Activated T-cell treated with anti-CD3 and anti-CD28 coated beads for 4 hours (primary cell): Measurements from ENCODE around the gene DBP.
"Not testable (repeated sequence)": the region's sequence is repeated elsewhere in the genome, so short reads cannot be mapped to it uniquely, and the experiment has no call there.

ENCODE experiments used
- DNase-seq: peaks from one replicate; pipeline ENCODE4 v3.0.0-alpha.2; 2020

DBP gene

DNA sequence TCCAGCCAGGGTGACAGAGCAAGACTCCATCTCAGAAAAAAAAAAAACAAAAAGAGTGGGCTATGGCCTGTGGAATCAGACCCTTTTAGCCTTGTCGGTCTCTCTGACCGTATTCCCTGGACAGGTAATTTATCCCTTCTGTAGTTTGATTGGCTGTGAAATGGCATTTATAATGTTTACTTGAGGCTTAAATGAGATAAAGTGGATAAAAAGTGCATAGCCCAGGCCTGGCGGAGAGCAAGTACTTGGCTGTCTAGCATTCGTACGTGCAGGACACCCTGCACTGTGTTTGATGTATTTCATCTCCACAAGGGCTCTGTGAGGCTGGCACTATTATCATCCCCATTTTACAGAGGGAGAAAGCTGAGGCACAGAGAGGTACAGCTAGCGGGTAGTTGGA lies 28.6 kb upstream of the DBP start:
- DNase-seq = no peak

DNA sequence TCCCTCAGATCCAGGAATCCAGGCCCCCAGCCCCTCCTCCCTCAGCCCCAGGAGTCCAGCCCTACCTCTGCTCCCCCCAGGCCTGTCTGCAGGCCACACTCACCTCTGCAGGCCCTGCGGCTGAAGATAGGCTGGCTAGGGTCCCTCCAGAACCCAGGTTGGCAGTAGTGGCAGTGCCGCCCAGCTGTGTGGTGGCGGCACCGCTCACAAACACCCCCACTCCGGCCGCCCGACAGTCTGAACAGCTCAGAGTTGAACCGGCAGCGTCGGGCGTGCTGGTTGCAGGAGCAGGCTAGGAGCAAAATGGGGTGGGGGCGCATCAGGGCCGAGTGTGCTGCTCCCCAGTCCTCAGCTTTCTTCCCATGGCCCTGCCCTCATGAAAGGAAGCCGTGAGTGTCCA lies 27.3 kb upstream of the DBP start:
- no peak for DNase-seq

DNA sequence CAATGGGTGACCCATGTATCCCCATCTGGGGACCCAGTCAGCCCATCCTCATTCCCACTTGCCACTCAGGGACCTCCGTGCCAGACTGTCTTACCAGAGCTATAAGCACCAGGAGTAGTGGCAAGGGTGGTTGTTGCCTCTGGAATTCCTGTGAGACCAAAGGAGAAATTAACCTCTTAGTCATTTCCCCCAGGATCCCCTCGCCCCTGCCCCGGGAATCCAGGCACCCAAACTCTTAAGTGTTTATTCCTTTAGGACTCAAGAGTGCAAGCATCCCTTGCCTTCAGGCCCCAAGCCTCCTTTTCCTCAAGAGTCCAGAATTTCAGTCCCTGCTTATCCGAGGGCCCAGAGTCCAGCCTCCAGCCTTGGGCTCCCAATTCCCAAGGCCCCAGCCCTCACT lies 26.5 kb upstream of the DBP start:
- DNase-seq = no peak

DNA sequence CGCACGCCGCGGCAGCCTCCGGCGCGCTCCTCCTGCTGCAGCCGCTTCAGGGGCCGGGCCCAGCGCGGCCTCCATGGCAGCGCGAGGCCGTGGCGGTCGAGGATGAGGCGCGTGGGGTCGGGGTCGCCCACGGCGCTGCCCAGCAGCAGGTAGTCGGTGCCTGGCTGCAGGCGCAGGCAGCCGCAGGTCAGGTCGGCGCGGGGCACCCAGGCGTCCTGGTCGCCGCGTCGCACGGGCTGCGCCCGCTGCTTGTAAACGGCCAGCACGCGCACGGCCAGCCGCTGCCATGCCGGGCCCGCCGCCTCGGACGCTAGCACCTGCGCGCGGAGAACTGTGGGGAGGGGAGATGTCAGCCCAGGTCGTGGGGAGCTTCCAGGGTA lies 24.5 kb upstream of the DBP start:
- no peak for DNase-seq

DNA sequence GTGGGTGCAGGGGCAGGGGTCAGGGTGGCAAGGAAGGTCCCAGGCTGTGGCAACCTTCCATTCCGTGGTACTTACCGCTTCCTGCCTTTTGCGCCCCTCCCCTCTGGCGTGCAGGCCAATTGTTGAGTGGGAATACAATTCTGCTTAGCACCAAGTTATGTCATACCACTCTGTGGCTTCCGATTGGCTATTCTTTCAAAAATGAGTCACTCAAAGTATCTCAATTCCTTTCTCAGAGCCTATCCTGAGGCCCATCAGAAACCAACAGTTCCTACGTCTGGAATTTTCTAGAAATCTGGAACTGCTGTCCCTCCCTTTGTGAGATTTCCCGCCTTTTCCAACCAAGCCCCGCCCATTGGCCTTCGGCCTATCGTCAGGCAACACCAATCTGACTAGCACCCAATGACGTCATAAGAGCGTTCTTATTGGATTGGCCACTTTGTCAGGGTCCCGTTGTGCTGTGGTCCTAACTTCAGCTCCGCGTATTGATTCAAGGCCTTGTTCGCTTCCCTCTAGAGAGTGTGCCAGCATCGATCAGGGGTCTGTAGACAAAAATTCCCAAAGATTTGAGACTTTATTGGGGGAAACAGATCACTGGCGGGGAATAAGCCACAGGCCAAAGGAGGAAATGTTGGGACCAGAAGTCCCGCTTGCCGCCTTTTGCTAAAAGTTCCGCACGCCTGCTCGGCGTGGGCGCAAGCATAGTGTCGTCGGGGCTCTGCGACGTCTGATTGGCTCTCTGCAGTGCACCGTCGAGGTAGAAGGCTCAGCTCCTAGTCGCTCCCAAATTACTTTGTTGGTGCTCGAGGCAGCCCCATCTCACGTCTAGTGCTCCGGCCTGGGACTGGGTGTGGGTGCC lies 23.9 kb upstream of the DBP start:
- DNase-seq = peak; percentile 68

DNA sequence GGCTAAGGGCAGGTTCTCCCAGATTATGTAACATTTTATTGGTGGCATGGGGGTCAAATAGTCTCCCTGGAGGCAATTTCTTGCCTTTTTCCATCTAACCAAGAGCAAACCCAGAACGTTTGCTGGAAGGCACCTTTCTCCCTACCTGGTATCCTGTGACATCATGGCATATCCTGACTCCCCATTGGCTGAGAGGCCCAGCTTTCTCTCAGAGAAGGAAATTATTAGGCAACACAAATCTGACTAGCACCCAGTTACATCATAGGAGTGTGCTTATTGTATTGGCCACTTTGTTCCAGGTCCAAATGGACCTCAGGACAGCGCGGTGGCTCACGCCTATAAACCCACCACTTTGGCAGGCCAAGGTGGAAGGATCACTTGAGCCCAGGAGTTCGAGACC lies 22.6 kb upstream of the DBP start:
- no peak for DNase-seq

DNA sequence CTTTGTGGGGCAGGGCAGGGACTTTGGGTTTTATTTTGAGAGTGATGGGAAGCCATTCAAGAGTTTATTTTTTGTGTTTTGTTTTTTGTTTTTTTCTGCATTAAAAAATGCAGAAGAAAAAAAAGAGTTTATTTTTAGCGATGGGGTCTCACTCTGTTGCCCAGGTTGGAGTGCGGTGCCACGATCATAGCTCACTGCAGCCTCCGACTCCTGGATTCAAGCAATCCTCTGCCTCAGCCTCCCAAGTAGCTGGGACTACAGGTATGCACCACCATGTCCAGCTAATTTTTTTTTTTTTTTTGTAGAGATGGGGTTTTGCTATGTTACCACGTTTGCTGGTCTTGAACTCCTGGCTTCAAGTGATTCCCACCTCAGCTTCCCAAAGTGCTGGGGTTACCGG lies 21.3 kb upstream of the DBP start:
- DNase-seq = no peak

DNA sequence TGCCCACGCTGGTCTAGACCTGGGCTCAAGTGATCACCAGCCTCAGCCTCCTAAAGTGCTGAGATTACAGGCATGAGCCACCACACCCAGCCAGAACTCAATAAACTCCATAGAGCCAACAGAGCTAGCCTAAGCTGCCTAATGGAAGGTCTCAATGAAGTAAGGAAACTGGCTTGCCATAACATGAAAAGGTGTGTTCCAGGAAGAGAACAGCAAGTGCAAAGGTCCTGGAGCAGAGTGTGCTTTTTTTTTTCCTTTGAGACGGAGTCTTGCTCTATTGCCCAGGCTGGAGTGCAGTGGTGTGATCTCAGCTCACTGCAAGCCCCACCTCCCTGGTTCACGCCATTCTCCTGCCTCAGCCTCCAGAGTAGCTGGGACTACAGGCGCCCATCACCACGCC lies 20.6 kb upstream of the DBP start:
- DNase-seq = not testable (repeated sequence)

DNA sequence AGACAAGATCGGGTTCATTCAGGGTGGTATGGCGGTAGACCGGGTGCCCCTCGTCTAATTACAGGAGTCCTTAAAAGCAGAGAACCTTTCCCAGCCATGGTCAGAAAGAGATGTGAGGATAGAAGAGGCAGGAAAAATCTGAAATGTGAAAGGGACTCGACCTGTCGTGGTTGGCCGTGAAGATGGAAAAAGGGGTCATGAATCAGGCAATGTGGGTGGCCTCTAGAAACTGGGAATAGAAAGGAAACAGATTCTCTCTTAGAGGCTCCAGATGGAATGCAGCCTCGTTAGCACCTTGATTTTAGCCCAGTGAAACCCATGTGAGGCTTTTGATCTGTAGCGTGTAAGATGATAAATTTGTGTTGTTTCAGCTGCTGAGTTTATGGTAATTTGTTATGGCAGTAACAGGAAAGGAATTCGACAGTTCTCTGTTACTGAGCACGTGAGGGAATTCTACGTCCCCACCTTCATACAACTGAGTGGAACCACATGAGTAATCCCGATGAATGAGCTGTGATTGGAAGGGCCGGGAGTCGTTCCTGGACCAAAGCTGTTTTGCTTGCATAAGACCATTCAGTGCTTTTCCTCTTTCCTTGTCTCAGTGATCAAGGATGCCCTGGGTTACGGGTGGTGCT lies 19.8 kb upstream of the DBP start:
- DNase-seq = no peak

DNA sequence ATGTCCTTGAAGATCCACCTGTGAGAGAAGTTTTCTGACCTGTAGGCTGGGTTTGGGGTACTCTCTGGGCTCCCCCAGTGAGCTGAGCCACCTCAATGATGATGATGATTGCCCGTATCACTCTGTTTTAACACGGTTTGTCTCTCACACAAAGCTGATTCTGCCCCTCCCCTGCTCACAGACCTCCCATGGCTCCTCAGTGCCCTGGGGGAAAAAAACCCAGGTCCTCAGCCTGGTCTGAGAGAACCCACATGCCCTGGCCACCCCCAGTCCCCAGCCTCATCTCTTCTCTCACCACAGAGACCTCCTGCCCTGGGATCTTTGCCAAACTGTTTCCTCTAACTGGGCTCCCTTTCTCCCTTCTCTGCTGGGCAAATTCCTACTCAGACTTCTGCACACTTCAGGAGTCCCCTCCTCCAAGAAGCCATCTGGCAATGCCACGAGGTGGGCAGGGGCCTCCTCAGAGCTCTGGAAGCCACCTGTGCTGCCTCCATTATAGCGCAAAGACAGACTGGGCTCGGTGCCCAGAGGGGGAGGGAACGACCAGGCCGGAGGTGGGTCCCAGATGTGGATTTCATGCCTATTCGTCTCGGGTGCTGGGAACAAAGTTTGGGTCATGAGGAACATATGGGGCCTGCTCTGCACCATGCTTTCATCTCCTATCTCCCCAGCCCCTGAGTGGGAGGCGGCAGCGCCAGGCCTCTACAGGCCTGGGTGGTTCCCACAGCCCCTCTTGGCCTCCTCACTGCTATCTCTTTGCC lies 17.3 kb upstream of the DBP start:
- no peak for DNase-seq

DNA sequence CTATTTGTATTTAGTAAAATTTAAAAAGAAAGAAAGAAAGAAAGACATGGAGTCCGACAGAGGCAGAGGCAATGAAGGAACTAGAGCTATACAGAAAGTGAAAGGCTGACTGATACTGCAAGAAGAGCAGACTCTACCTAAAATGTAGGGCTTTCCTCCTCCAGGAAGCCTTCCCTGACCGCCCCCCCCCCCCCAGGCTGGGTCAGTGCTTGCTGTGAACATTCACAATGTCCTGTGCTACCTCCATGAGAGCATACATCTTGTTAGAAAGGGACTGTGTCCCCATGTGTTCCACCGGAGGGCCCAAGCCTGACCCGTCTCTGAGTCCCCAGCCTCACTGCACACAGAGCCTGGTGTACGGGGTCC lies 14.5 kb upstream of the DBP start:
- DNase-seq = no peak

DNA sequence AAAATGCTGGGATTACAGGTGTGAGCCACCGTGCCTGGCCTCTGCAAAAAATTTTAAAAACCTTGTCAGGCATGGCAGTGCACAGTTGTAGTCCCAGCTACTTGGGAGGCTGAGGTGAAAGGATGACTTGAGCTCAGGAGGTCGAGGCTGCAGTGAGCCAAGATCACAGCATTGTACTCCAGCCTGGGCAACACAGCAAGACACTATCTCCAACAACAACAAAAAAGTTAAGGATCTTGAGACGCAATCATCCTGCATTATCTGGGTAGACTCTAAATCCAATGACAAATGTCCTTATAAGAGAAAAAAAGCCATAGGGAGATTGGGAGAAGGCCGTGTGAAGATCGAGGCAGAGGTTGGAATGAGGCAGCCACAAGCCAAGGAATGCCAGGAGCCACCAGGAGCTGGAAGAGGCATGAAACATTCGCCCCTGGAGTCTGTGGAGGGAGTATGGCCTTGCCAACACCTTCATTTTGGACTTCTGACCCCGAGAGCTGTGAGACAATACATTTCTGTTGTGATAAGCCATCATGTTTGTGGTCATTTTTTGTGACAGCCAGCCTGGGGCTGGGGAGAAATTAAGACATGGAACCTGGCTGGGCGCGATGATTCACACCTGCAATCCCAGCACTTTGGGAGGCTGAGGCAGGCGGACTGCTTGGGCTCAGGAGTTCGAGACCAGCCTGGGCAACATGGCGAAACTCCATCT lies 13.9 kb upstream of the DBP start:
- no peak for DNase-seq

DNA sequence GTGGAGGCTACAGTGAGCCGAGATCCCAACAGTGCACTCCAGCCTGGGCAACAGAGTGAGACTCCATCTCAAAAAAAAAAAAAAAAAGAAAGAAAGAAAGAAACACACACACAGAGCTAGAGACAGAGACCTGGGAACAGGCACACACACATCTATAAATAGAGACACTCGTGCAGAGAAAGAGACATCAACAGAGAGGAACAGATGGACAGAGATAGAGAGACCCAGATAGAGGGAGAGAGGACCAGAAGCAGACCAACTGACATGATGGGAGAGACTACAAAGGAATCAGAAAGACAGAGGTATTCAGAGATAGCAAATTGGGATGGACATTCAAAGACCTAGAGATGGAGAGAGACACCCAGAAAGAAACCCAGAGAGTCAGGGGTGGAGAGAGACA lies 11.0 kb upstream of the DBP start:
- no peak for DNase-seq

DNA sequence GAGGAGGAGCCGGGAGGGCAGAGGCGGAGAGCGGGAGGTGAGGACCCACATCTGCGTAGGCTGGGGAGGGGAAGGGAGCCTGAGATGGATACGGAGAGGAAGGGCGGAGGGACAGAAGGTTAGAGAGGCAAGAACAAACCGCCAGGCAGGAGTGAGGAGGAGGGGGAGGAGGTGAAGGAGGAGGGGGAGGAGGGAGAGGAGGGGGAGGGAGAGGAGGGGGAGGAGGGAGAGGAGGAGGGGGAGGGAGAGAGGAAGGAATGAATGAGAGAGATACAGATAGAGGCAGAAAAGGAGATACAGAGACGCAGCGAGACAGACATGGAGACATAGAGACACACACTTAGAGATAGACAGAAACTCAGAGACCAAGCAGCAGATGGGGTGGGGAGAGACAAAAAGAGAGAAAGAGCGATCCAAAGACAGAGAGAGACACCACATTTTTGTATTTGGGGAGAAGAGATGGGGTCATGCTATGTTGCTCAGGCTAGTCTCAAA lies 9.6 kb upstream of the DBP start:
- DNase-seq = no peak

DNA sequence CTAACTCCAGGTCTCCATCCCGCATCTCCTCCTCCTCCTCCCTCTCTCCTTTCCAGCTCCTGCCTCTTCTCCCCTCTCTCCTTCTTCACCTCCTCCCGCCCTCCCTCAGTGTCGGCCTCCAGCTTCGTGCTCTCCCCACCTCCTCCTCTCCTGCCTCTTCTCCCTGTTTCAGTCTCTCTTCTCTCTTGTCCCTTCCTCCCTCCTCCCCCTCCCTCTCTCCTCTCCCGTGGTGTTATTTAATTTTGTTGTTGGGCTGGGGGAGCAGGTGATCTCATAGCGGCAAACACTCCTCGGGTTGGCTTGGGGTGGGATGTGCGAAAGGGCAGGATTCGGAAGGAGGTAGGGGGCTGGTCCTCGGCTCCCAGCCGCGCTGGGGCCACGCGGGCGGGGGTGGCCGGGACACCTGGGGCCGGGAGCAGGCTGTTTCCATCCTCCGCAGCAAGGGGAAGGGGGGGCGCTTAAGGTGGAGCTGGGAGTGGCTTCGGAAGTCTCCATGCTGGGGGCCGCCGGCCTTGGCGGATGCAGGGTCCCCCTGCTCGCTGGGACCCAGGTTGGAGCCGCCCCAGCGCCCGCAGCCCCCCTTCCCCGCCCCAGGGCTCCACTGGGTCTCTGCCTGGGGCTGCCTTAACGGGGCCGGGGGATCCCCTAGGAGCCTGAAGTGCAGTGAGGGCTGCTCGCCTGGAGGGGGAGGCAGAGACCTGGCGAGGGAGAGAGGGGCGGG lies 9.0 kb upstream of the DBP start, which contains the start of gene CA11:
TSS of gene CA11 (minus strand) at position 187 of the 721 bp plus-strand sequence. CDS start 555 bp downstream, outside the sequence.
- DNase-seq = peak; percentile 87

DNA sequence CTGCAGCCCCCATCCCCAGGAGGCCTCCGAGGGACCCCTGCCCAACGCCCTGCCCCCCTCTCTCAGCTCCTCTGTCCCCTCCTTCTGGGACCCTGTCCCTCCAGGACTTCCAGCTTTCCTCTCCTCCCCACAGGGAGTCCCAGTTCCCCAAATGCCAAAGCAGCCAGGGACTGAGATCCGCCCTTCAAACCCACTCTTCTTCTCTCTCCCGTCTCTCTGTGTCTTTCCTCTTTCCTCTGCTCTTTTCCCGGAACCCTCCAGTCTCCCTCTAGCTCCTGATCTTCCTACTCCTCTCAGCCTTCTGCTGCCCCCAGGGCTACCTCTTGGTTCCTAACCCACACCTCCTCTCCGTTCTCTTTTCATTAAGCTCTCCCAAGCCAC lies 8.4 kb upstream of the DBP start:
- DNase-seq = no peak

DNA sequence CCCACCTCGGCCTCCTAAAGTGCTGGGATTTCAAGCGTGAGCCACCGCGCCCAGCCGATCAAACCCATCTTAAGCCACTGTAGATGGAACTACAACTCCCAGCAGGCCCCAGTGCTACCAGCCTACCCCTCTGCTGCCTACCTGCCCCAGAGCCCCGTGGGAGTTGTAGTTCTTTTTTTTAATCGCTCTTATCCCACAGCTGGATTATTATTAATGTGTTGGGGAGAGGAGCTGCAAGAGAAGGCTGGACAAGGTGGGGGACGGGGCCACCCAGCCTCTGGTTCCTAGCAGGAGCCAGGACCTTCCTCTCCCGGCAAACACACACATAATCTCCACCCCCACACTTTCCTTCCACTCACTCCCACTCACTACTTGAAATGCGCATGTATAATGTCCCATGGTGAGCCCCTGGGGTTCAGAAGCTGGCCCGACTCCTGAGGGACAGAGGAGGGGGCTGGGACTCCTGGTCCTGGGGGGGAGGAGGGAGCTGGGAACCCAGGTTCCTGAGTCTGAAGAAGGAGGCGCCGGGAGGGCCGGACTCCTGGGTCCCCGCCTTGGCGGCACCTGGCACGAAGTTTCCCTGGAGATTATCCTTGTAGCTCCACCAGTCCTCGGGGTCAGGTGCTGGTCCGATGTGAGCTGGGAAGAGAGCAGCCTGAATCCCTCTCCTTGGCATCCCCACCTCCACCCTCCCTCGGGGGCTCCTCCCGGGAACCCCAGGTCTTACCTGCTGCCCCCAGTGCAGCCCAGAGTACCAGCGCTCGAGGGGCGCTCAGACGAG lies 7.8 kb upstream of the DBP start:
- peak; percentile 62 for DNase-seq

DNA sequence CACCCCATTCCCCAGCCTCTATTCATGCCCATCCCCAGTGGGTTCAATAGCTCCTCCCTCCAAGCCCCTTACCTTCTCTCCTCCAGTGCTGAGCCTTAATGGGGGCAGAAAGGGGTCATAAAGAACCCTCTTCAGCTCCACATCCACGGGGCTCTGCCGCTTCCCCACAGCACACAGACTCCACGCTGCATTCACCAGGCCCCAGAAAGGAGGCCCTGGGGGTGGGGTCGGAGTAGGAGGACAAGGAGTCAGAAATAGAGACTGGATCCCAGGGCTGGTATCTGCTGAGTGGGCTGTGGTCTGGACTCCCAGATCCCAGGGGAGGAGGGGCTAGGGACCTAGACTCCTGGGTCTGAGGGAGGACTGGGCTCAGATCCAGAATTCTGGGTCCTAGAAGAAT lies 7.2 kb upstream of the DBP start:
- no peak for DNase-seq

DNA sequence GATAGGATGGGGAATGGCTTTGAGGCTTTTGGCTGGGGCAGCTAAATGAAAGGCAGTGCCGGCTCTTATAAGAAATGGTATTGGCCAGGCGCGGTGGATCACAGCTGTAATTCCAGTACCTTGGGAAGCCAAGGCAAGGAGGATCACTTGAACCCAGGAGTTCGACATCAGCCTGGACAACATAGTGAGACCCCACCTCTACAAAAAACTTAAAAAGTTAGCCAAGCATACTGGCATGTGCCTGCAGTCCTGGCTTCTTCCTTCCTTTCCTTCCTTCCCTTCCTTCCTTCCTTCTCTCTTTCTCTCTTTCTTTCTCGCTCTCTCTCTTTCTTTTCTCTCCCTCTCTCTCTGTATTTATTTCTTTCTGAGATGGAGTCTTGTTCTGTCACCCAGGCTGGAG lies 5.7 kb upstream of the DBP start:
- no peak for DNase-seq

DNA sequence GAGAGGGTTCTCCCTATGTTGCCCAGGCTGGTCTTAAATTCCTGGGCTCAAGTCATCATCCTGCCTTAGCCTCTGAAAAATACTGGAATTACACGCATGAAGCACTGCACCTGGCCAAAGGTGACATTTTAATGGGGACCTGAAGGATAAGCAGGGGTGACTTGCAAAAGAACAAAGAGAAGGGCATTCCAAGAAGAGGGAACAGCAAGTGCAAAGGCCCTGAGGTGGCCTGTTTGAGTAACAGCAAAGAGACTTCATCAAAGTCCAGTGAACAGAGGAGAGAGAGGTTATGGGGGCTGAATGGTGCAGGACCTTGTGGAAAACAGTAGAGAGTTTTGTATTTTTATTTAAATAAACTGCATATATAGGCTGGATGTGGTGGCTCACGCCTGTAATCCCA lies 4.7 kb upstream of the DBP start:
- DNase-seq = no peak

DNA sequence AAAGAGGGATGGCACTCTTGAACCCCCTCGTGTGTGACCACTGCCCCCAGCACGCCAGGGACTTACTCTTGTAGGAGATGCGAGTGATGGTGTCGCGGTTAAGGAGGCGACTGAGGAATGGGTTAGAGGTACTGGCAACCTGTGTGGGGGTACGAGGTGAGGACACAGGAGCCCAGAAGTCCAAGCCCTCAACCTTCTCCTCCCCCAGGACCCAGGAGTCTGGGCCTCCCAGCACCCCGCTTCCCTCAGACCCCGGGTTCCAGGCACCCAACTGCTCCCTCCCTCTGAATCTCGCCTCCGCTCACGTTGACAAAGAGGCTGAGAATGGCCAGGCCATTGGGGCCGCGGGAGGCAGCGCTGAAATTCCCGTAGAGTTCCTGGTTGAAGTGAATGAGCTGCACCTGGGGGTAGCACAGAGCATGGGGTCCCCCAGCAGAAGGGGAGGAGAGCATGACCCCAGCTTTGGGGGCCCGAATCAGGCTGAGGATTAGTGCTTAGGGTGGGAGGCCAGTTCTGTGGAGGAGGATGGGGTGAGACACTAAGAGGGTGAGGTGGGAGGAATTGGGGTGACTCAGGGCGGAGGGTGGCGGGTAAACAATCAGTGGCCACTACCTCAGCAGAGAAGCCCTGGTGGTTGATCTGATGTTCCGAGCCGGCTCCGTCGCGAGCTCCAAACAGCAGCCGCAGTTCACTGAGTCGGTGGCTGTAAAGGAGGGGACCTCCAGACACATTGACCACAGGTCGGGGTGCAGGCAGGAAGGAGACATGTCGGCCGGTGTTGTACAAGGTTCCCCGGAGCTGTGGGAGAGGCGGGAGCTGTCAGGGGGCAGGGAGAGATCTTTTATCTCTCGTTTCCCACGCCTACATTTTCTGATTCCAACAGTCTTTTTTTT lies 2.5 kb upstream of the DBP start:
- no peak for DNase-seq
